ENCODE data around the gene NFASC.

The NFASC gene

GRCh38 chr1:204920967-204921366 lies 50.3 kb downstream of the NFASC start:
- Histone ChIP-seq H3K27ac (ENCODE audit: low read length) (no peak overlapping the region), H3K9me3 (ENCODE audit: control insufficient read depth, low read depth, low read length) (no peaks in the 10 kb centered on the region), H3K4me3 (ENCODE audit: low read length) (no peak overlapping the region), H3K36me3 (ENCODE audit: control insufficient read depth, low read depth, low read length) (no peaks in the 10 kb centered on the region), H3K27me3 (ENCODE audit: control insufficient read depth, insufficient read depth, low read length) (no peaks in the 10 kb centered on the region), H3K9ac (ENCODE audit: low read length) (no peak overlapping the region), H3K4me1 (ENCODE audit: control insufficient read depth, low read depth, low read length) (peaks cover 50% of the 10 kb centered on the region)

GRCh38 chr1:204921855-204922516 lies 51.3 kb downstream of the NFASC start:
- Histone ChIP-seq H3K36me3 (ENCODE audit: control insufficient read depth, low read depth, low read length) (no peaks in the 10 kb centered on the region), H3K9ac (ENCODE audit: low read length) (no peak overlapping the region), H3K9me3 (ENCODE audit: control insufficient read depth, low read depth, low read length) (no peaks in the 10 kb centered on the region), H3K27me3 (ENCODE audit: control insufficient read depth, insufficient read depth, low read length) (no peaks in the 10 kb centered on the region), H3K27ac (ENCODE audit: low read length) (no peak overlapping the region), H3K4me3 (ENCODE audit: low read length) (no peak overlapping the region), H3K4me1 (ENCODE audit: control insufficient read depth, low read depth, low read length) (peaks cover 50% of the 10 kb centered on the region)

GRCh38 chr1:204923201-204923600 lies 52.5 kb downstream of the NFASC start:
- Histone ChIP-seq H3K27ac (ENCODE audit: low read length) (no peak overlapping the region), H3K36me3 (ENCODE audit: control insufficient read depth, low read depth, low read length) (no peaks in the 10 kb centered on the region), H3K27me3 (ENCODE audit: control insufficient read depth, insufficient read depth, low read length) (no peaks in the 10 kb centered on the region), H3K9me3 (ENCODE audit: control insufficient read depth, low read depth, low read length) (no peaks in the 10 kb centered on the region), H3K4me1 (ENCODE audit: control insufficient read depth, low read depth, low read length) (peaks cover 62% of the 10 kb centered on the region), H3K9ac (ENCODE audit: low read length) (no peak overlapping the region), H3K4me3 (ENCODE audit: low read length) (no peak overlapping the region)

DNA sequence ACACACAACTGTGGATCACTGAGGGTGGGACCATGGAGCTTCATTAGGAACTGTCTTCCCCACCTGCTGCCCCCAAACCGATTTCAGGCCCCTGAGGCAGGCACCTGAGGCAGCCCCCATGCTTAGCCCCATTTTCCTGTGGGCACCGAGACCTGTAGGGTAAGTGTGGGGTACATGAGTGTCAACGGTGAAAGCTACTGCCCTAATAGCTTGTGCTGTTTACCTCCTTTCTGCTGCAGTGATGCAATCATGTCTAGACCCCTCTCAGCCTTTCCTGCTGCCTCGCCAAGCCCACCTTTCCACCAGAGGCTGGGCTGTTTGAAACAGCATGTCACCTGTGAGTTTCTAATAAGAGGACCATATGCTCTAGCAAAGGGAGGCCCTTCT lies 53.0 kb downstream of the NFASC start:
- H3K9me3 ChIP-seq (ENCODE audit: control insufficient read depth, low read depth, low read length), result no peaks in the 10 kb centered on the region
- H3K4me1 ChIP-seq (ENCODE audit: control insufficient read depth, low read depth, low read length), result peaks cover 67% of the 10 kb centered on the region
- peak overlapping the region; percentile 13 for H3K4me3 ChIP-seq (ENCODE audit: low read length)
- no peaks in the 10 kb centered on the region for H3K27me3 ChIP-seq (ENCODE audit: control insufficient read depth, insufficient read depth, low read length)
- H3K27ac ChIP-seq (ENCODE audit: low read length), result no peak overlapping the region
- no peaks in the 10 kb centered on the region for H3K36me3 ChIP-seq (ENCODE audit: control insufficient read depth, low read depth, low read length)
- H3K9ac ChIP-seq (ENCODE audit: low read length), result no peak overlapping the region

DNA sequence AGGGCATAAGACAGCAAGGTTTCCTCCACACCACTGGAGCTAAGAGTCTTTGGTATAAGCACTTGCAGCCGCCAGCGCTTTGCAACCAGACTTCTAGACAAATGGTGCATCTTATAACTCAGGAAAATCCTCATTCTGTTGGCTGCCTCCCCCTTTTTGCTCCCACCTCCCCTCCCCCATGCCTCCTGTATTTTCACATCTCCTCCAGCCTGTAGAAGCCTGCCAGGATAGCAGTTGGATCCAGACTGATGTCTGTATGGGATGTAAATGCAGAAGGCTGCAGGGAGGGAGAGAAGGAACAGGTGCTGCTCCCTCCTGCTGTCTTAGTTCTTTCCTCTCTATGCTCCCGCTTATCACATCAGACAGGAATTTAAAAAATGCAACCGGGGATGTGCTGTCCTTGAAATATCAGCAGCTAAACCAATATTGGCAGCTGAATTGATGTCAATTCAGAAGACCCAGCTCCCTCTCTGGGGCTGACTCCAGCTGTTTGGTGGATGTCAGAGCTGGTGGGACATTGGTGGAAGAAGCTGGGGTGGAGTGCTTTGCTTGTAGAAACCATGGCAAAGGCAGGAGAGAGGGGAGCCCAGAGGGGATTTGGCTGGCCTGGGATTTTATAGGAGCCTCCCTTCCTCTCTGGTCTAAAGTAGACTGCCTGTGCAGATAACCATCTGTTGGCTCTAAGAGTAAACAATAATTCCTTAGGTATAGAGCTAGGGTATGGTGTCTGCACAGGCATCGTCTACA lies 53.5 kb downstream of the NFASC start:
- Histone ChIP-seq H3K9me3 (ENCODE audit: control insufficient read depth, low read depth, low read length) (no peaks in the 10 kb centered on the region), H3K4me3 (ENCODE audit: low read length) (peak overlapping the region; percentile 26), H3K4me1 (ENCODE audit: control insufficient read depth, low read depth, low read length) (peaks cover 72% of the 10 kb centered on the region), H3K27me3 (ENCODE audit: control insufficient read depth, insufficient read depth, low read length) (no peaks in the 10 kb centered on the region), H3K27ac (ENCODE audit: low read length) (peak overlapping the region; percentile 11), H3K36me3 (ENCODE audit: control insufficient read depth, low read depth, low read length) (no peaks in the 10 kb centered on the region), H3K9ac (ENCODE audit: low read length) (peak overlapping the region; percentile 23)

DNA sequence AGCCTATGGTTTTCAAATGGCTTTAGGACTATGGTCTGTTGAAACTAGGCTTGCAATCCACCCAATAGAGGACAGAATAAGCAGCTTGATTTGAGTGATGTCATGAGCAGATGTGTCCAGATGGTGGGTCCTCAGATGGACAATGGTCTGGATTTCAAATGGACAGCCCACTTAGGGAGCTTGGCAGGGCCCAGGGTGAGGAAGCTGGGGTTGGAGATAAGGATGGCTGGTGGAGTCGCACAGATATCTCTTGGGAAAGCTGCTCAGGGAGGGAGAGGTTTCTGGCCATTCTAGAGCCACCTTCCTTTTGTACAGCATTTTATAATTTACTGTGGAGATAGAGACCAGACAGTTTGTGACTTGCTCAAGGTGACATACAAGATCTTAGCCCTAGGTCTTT lies 55.0 kb downstream of the NFASC start:
- Histone ChIP-seq H3K27me3 (ENCODE audit: control insufficient read depth, insufficient read depth, low read length) (no peaks in the 10 kb centered on the region), H3K9me3 (ENCODE audit: control insufficient read depth, low read depth, low read length) (no peaks in the 10 kb centered on the region), H3K4me1 (ENCODE audit: control insufficient read depth, low read depth, low read length) (peaks cover 81% of the 10 kb centered on the region), H3K27ac (ENCODE audit: low read length) (no peak overlapping the region), H3K9ac (ENCODE audit: low read length) (no peak overlapping the region), H3K4me3 (ENCODE audit: low read length) (no peak overlapping the region), H3K36me3 (ENCODE audit: control insufficient read depth, low read depth, low read length) (no peaks in the 10 kb centered on the region)

DNA sequence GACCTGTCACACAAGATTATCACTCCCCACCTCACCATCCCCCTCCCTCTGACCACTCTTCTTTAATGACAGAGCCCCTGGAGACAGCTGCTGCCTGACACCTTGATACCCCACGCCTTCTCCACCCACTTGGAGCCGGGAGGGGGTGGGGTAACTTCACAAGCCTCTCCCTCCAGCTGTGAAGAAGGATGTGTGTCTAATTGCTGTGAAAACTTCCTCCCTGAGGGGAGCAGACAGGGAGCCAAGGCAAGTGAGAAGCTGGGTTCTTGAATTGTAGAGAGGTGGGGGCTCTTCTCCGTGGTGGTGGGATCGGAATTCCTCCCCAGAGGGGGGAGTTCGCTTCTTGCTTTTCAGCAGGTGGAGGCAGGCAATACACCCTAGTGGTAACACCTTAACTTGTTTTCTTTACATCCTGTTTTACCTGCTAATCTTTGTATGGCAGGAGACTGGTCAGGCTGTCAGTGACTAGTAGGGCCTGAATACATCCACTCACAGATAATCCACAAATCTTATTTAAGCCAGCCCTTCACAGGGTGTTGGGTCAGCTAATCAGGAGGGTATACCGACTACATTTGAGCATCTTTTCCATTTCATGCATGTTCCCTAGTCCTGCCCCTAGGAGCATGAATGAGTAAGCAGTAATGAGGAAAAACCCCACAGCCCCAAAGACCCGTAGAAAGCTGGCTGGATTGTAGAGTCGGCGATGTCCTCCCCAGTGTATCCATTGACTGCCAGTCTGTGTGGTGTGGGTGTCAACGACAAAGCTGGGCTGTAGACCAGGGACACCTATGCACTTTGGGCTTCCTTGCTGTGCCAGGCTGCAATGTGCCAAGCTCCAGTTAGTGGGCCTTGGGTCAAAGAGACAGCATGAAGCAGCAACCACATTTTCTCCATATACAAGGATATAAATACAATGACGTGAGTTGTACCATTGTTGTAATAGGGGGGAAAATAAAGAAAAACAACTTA lies 57.3 kb downstream of the NFASC start:
- Histone ChIP-seq H3K4me1 (ENCODE audit: control insufficient read depth, low read depth, low read length) (peaks cover 67% of the 10 kb centered on the region), H3K27ac (ENCODE audit: low read length) (no peak overlapping the region), H3K9me3 (ENCODE audit: control insufficient read depth, low read depth, low read length) (no peaks in the 10 kb centered on the region), H3K9ac (ENCODE audit: low read length) (no peak overlapping the region), H3K4me3 (ENCODE audit: low read length) (no peak overlapping the region), H3K27me3 (ENCODE audit: control insufficient read depth, insufficient read depth, low read length) (no peaks in the 10 kb centered on the region), H3K36me3 (ENCODE audit: control insufficient read depth, low read depth, low read length) (no peaks in the 10 kb centered on the region)

- H3K27ac ChIP-seq (ENCODE audit: low read length), result no peak overlapping the region
- H3K36me3 ChIP-seq (ENCODE audit: control insufficient read depth, low read depth, low read length), result no peaks in the 10 kb centered on the region
- H3K4me3 ChIP-seq (ENCODE audit: low read length), result no peak overlapping the region
- no peak overlapping the region for H3K9ac ChIP-seq (ENCODE audit: low read length)
- H3K9me3 ChIP-seq (ENCODE audit: control insufficient read depth, low read depth, low read length), result no peaks in the 10 kb centered on the region
- H3K27me3 ChIP-seq (ENCODE audit: control insufficient read depth, insufficient read depth, low read length), result no peaks in the 10 kb centered on the region
- peaks cover 58% of the 10 kb centered on the region for H3K4me1 ChIP-seq (ENCODE audit: control insufficient read depth, low read depth, low read length)
Observed at GRCh38 chr1:204928671-204929486, 58.2 kb downstream of the NFASC start.

DNA sequence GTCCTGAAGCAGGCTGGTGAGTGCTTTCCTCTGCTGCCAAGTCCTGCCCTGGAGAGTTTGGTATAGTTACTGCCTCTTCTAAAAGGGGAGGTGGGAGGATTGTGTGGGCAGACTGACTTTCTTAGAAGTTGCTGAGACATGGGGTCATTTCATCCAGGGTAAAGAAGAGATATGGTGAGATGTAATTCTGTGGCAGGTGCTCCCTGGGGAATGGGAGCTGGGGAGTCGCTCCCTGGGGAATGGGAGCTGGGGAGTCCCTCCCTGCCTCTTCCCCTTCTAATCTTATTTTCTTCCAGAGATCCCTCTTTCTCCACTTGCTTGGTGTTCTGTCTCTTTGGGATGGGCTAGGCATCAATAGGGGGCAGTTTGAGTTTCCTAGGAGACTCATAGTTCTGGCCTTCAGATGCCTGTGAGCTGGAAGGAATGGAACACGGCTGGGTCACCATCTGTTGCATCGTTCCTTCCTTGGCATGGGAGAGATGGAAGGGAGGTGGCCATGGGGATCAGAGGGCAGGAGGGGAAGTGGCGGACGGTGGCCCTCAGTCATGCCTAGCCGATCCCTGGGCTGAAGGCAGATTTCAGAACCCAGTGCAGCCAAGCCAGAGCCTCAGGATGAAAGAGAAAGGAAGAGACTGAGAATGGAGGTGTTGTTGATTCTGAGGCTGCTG lies 59.0 kb downstream of the NFASC start:
- H3K27me3 ChIP-seq (ENCODE audit: control insufficient read depth, insufficient read depth, low read length), result no peaks in the 10 kb centered on the region
- no peak overlapping the region for H3K27ac ChIP-seq (ENCODE audit: low read length)
- H3K4me3 ChIP-seq (ENCODE audit: low read length), result no peak overlapping the region
- no peaks in the 10 kb centered on the region for H3K36me3 ChIP-seq (ENCODE audit: control insufficient read depth, low read depth, low read length)
- no peak overlapping the region for H3K9ac ChIP-seq (ENCODE audit: low read length)
- no peaks in the 10 kb centered on the region for H3K9me3 ChIP-seq (ENCODE audit: control insufficient read depth, low read depth, low read length)
- H3K4me1 ChIP-seq (ENCODE audit: control insufficient read depth, low read depth, low read length), result peaks cover 50% of the 10 kb centered on the region

- Histone ChIP-seq H3K4me3 (ENCODE audit: low read length) (no peak overlapping the region), H3K36me3 (ENCODE audit: control insufficient read depth, low read depth, low read length) (no peaks in the 10 kb centered on the region), H3K4me1 (ENCODE audit: control insufficient read depth, low read depth, low read length) (peaks cover 45% of the 10 kb centered on the region), H3K27me3 (ENCODE audit: control insufficient read depth, insufficient read depth, low read length) (no peaks in the 10 kb centered on the region), H3K27ac (ENCODE audit: low read length) (no peak overlapping the region), H3K9me3 (ENCODE audit: control insufficient read depth, low read depth, low read length) (no peaks in the 10 kb centered on the region), H3K9ac (ENCODE audit: low read length) (no peak overlapping the region)
Observed at GRCh38 chr1:204930155-204930523, 59.5 kb downstream of the NFASC start.
